SK-N-SH (cell line): ENCODE results near the gene CD24.

Experiments used
- CTCF ChIP-seq: fragments of 200-600 bp; sonication (generic); IDR thresholded peaks from 2 replicates; pipeline ENCODE4 v1.6.1; 2017; ENCODE audit warnings: antibody characterized with exemption, mild to moderate bottlenecking, moderate library complexity
- EP300 ChIP-seq, 2 experiments: IDR thresholded peaks; 2 replicates each; pipeline versions ENCODE4 v1.4.0 to v1.6.1; 2012; ENCODE audit warnings: borderline replicate concordance in 1 of 2, low read depth in 1 of 2, low read length in 1 of 2
- EZH2phosphoT487 ChIP-seq: fragments of 200-600 bp; sonication (generic); IDR thresholded peaks from 2 replicates; pipeline ENCODE4 v1.6.1; 2017; ENCODE audit warnings: low read depth, mixed run types, mild to moderate bottlenecking, antibody characterized with exemption, moderate library complexity, borderline replicate concordance
- FOXJ3 ChIP-seq: sonication (generic); formaldehyde crosslinking; IDR thresholded peaks from 2 replicates; pipeline ENCODE4 v1.5.1; 2020; ENCODE audit warnings: mild to moderate bottlenecking, missing genetic modification reagents
- GATA2 ChIP-seq: sonication (generic); formaldehyde crosslinking; IDR thresholded peaks from 2 replicates; pipeline ENCODE4 v1.5.0; 2020; ENCODE audit warnings: mild to moderate bottlenecking, missing genetic modification reagents
- REST ChIP-seq: IDR thresholded peaks from 2 replicates; pipeline ENCODE4 v1.6.1; 2012; ENCODE audit warnings: mild to moderate bottlenecking, low read depth, low read length, moderate library complexity
- RFX5 ChIP-seq: IDR thresholded peaks from 2 replicates; pipeline ENCODE4 v1.6.1; 2012; ENCODE audit warnings: mild to moderate bottlenecking, improper control_type of control experiment, low read length

- TF ChIP-seq EP300 (IDR thresholded peaks at IDR 0.05; ENCODE audit: borderline replicate concordance in 1 of 2, low read depth in 1 of 2, low read length in 1 of 2), result no peak
- TF ChIP-seq REST, result no peak
- TF ChIP-seq GATA2 (CRISPR knock-in tag), result no peak
- TF ChIP-seq FOXJ3 (CRISPR knock-in tag), result no peak
- TF ChIP-seq EZH2phosphoT487, result no peak
- no peak for TF ChIP-seq RFX5
- TF ChIP-seq CTCF, result no peak
Observed at GRCh38 chr6:106977246-106977645, 2.7 kb upstream of the CD24 start.
